ENCODE results near the gene PGR.

- TF ChIP-seq CTCF (IDR thresholded peaks at IDR 0.05) = no peak
- no peak for TF ChIP-seq POLR2AphosphoS5 (IDR thresholded peaks at IDR 0.05)
- TF ChIP-seq POLR2A (IDR thresholded peaks at IDR 0.05; ENCODE audit: low read depth) = no peak
These were observed at the start of gene PGR for GRCh38 chr11:101129203-101129943.

Data from esophagus muscularis mucosa (tissue), 3 donors.